ENCODE data around the gene FN1.

DNA sequence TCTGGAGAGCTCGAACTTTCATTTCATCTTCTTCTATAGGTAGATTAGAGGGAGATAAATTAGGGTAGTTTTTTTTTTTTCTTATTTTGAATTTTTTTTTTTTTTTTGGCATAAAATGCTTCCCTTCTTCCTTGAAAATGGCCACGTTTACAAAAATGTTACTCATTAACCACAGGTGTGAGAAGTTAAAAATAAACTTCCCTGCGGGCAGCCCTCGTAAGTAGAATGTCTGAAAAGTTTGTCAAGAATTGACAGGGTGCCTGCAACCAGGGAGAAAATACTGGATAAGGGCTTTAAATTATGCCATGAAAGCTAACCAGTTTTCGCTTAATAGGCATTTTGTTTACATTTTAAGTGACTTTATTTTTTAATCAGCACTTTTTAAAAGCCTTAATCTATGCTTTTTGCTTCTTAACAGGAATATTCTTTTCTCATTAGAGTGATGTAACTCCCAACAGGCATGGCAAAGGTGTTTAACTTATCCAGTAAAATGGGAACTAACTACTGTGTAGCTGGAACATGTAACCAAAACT lies 4.2 kb upstream of the FN1 start:
- TF ChIP-seq POLR2A (IDR thresholded peaks at IDR 0.05): no peak
- TF ChIP-seq CTCF (IDR thresholded peaks at IDR 0.05): no peak

Data from thyroid gland (tissue), 4 donors.